IMR-90 (cell line): ENCODE results near the gene PRMT5. TPM values are rescaled to one million over a fixed set of nuclear protein-coding genes. Genes with fewer than 3 reads are reported as not detected.

Source experiments
- ATAC-seq: fragments of 200-7000 bp; cut with Tn5 transposase; 2 replicates; pipeline ENCODE4 v1.9.1; 2020; ENCODE audit warnings: low read depth, mild to moderate bottlenecking, moderate library complexity
- BruUV-seq: library from RNA; stranded (reverse); fragments of 400-500 nt; replicated peaks from 2 replicates; lab custom pipeline; 2021; lab: Mats Ljungman, UMichigan
- CTCF ChIA-PET: fragments of 300-600 bp; formaldehyde crosslinking; extraction: SDS; loops from one replicate; lab custom pipeline; 2021; ENCODE audit warnings: antibody characterized with exemption; lab: Yijun Ruan, JAX
- POLR2A ChIA-PET: fragments of 300-600 bp; sonication (Branson Sonifier 250); formaldehyde crosslinking; loops from one replicate; lab custom pipeline; 2022; ENCODE audit warnings: antibody characterized with exemption; ENCODE audit not compliant: unreplicated experiment; lab: Charles Lee
- DNase-seq: peaks from one replicate; pipeline ENCODE4 v3.0.0; 2013
- H2AFZ ChIP-seq: replicated peaks from 2 replicates; pipeline ENCODE3; 2013; ENCODE audit warnings: low read length, mild to moderate bottlenecking; ENCODE audit not compliant: poor library complexity
- H2AK5ac ChIP-seq: 2 replicates; pipeline ENCODE4 v1.6.1; 2013; ENCODE audit warnings: low read depth, low read length, inconsistent platforms
- H2AK9ac ChIP-seq: replicated peaks from 2 replicates; pipeline ENCODE3; 2013; ENCODE audit warnings: mild to moderate bottlenecking, low read depth, low read length, moderate library complexity; ENCODE audit not compliant: poor library complexity
- H2BK120ac ChIP-seq: 2 replicates; pipeline ENCODE4 v1.6.1; 2013; ENCODE audit warnings: low read depth, low read length, inconsistent platforms
- H2BK15ac ChIP-seq: 3 replicates; pipeline ENCODE4 v1.6.1; 2013; ENCODE audit warnings: low read depth, low read length, inconsistent platforms
- H2BK20ac ChIP-seq: 2 replicates; pipeline ENCODE4 v1.6.1; 2013; ENCODE audit warnings: low read depth, mild to moderate bottlenecking, inconsistent platforms, low read length, moderate library complexity
- H2BK5ac ChIP-seq: 2 replicates; pipeline ENCODE4 v1.6.1; 2013; ENCODE audit warnings: mild to moderate bottlenecking, low read depth, low read length, inconsistent platforms; ENCODE audit not compliant: poor library complexity, severe bottlenecking
- H3K14ac ChIP-seq: replicated peaks from 2 replicates; pipeline ENCODE4 v1.6.1; 2013; ENCODE audit warnings: low read depth, low read length, inconsistent platforms
- H3K18ac ChIP-seq: 2 replicates; pipeline ENCODE4 v1.6.1; 2013; ENCODE audit warnings: low read depth, low read length, control low read depth
- H3K23ac ChIP-seq: 2 replicates; pipeline ENCODE4 v1.6.1; 2013; ENCODE audit warnings: low read depth, low read length, inconsistent platforms
- H3K27ac ChIP-seq: 2 replicates; pipeline ENCODE4 v1.5.1; 2013; ENCODE audit warnings: mild to moderate bottlenecking, control low read depth, low read length; ENCODE audit not compliant: insufficient read depth
- H3K27me3 ChIP-seq: 2 replicates; pipeline ENCODE4 v1.6.1; 2013; ENCODE audit warnings: low read length; ENCODE audit not compliant: control insufficient read depth, insufficient read depth
- H3K36me3 ChIP-seq: 2 replicates; pipeline ENCODE4 v1.6.1; 2013; ENCODE audit warnings: low read length, mixed read lengths; ENCODE audit not compliant: control insufficient read depth, insufficient read depth
- H3K4ac ChIP-seq: 2 replicates; pipeline ENCODE4 v1.6.1; 2013; ENCODE audit warnings: low read depth, low read length, inconsistent platforms
- H3K4me1 ChIP-seq: 2 replicates; pipeline ENCODE4 v1.6.1; 2013; ENCODE audit warnings: low read length, mixed read lengths; ENCODE audit not compliant: control insufficient read depth, insufficient read depth
- H3K4me2 ChIP-seq: 2 replicates; pipeline ENCODE4 v1.6.1; 2013; ENCODE audit warnings: low read depth, mild to moderate bottlenecking, control low read depth, low read length, moderate library complexity
- H3K4me3 ChIP-seq: 2 replicates; pipeline ENCODE4 v1.5.1; 2013; ENCODE audit warnings: low read depth, mild to moderate bottlenecking, control low read depth, low read length, moderate library complexity; ENCODE audit not compliant: insufficient read depth
- H3K56ac ChIP-seq: 2 replicates; pipeline ENCODE4 v1.6.1; 2013; ENCODE audit warnings: low read length, inconsistent platforms; ENCODE audit not compliant: insufficient read depth; ENCODE audit errors: extremely low read depth
- H3K79me1 ChIP-seq, 2 experiments: 2 replicates each; pipeline ENCODE4 v1.6.1; 2013; ENCODE audit warnings: low read length in 2 of 2, inconsistent platforms in 1 of 2, low read depth in 1 of 2
- H3K9ac ChIP-seq: 2 replicates; pipeline ENCODE4 v1.6.1; 2013; ENCODE audit warnings: low read depth, low read length, control low read depth
- H3K9me1 ChIP-seq: 2 replicates; pipeline ENCODE4 v1.6.1; 2013; ENCODE audit warnings: low read length, inconsistent platforms; ENCODE audit not compliant: insufficient read depth
- H3K9me3 ChIP-seq: 2 replicates; pipeline ENCODE4 v1.6.1; 2013; ENCODE audit warnings: low read length; ENCODE audit not compliant: control insufficient read depth, insufficient read depth
- H4K20me1 ChIP-seq: 2 replicates; pipeline ENCODE4 v1.6.1; 2013; ENCODE audit warnings: low read length, inconsistent platforms; ENCODE audit not compliant: insufficient read depth
- H4K5ac ChIP-seq: 2 replicates; pipeline ENCODE4 v1.6.1; 2013; ENCODE audit warnings: mild to moderate bottlenecking, low read depth, low read length, control low read depth
- H4K8ac ChIP-seq, 2 experiments: 2 replicates each; pipeline ENCODE4 v1.6.1; 2013; ENCODE audit warnings: low read depth in 2 of 2, low read length in 2 of 2, control low read depth in 1 of 2, inconsistent platforms in 1 of 2
- H4K91ac ChIP-seq: 2 replicates; pipeline ENCODE4 v1.6.1; 2013; ENCODE audit warnings: low read depth, low read length, inconsistent platforms; ENCODE audit not compliant: insufficient read depth
- BHLHE40 ChIP-seq: fragments of 150-350 bp; IDR thresholded peaks from 2 replicates; pipeline ENCODE4 v1.6.1; 2016; ENCODE audit warnings: mild to moderate bottlenecking, low read depth, low read length
- CEBPB ChIP-seq: IDR thresholded peaks from 2 replicates; pipeline ENCODE4 v1.6.1; 2012; ENCODE audit warnings: low read depth, low read length, improper control_type of control experiment
- CHD1 ChIP-seq: IDR thresholded peaks from 2 replicates; pipeline ENCODE4 v1.6.1; 2012; ENCODE audit warnings: low read depth, low read length, improper control_type of control experiment
- ELK1 ChIP-seq: fragments of 150-350 bp; IDR thresholded peaks from 2 replicates; pipeline ENCODE4 v1.6.1; 2016; ENCODE audit warnings: low read depth, mild to moderate bottlenecking, low read length, moderate library complexity, borderline replicate concordance
- FOS ChIP-seq: fragments of 150-350 bp; IDR thresholded peaks from 2 replicates; pipeline ENCODE4 v1.6.1; 2016; ENCODE audit warnings: low read depth, low read length
- MAFK ChIP-seq: IDR thresholded peaks from 2 replicates; pipeline ENCODE4 v1.6.1; 2012; ENCODE audit warnings: low read depth, low read length, improper control_type of control experiment
- MAZ ChIP-seq: IDR thresholded peaks from 2 replicates; pipeline ENCODE4 v1.6.1; 2012; ENCODE audit warnings: low read depth, mild to moderate bottlenecking, low read length, improper control_type of control experiment, moderate library complexity, borderline replicate concordance
- MXI1 ChIP-seq: IDR thresholded peaks from 2 replicates; pipeline ENCODE4 v1.6.1; 2012; ENCODE audit warnings: low read depth, mild to moderate bottlenecking, low read length, moderate library complexity, borderline replicate concordance
- NFE2L2 ChIP-seq: fragments of 150-350 bp; IDR thresholded peaks from 2 replicates; pipeline ENCODE4 v1.6.1; 2016; ENCODE audit warnings: low read depth, mild to moderate bottlenecking, low read length
- POLR2A ChIP-seq: IDR thresholded peaks from 2 replicates; pipeline ENCODE4 v1.6.1; 2012; ENCODE audit warnings: mild to moderate bottlenecking, low read depth, low read length
- RAD21 ChIP-seq: IDR thresholded peaks from 2 replicates; pipeline ENCODE4 v1.6.1; 2012; ENCODE audit warnings: low read length, improper control_type of control experiment
- RCOR1 ChIP-seq: IDR thresholded peaks from 2 replicates; pipeline ENCODE4 v1.6.1; 2012; ENCODE audit warnings: mild to moderate bottlenecking, low read length, improper control_type of control experiment; ENCODE audit not compliant: insufficient replicate concordance
- RFX5 ChIP-seq: IDR thresholded peaks from 2 replicates; pipeline ENCODE4 v1.8.0; 2012; ENCODE audit warnings: low read depth, mild to moderate bottlenecking, low read length, moderate library complexity
- SMC3 ChIP-seq: fragments of 150-350 bp; IDR thresholded peaks from 2 replicates; pipeline ENCODE4 v1.6.1; 2016; ENCODE audit warnings: low read depth, mild to moderate bottlenecking, antibody characterized with exemption, low read length, moderate library complexity
- WGBS, 2 experiments: methylation state at CpG; one replicate each; pipeline versions ENCODE4 v1.1.5 to v1.1.7; 2013; ENCODE audit warnings: missing lambda C conversion rate in 2 of 2; ENCODE audit not compliant: insufficient read length in 1 of 2; ENCODE audit errors: extremely low coverage in 2 of 2; 5-methylcytosine and 5-hydroxymethylcytosine counted together
- dilution Hi-C: fragments of 300-500 bp; cut with HindIII; formaldehyde crosslinking; loops from one replicate; pipeline ENCODE4 v1.14.3; 2018; ENCODE audit warnings: low sequenced_read_pairs; ENCODE audit not compliant: unreplicated experiment
- in situ Hi-C: fragments of 300-500 bp; cut with MboI; formaldehyde crosslinking; loops from 3 replicates; pipeline ENCODE4 v1.14.3; 2019; ENCODE audit warnings: low sequenced_read_pairs, inconsistent platforms, mixed read lengths
- intact Hi-C: fragments of 100-400 bp; cut with micrococcal nuclease; formaldehyde crosslinking; loops from 2 replicates; pipeline ENCODE4 v1.10.0; 2022
- polyA plus RNA-seq, 3 experiments: library from polyadenylated mRNA; depleted of rRNA; stranded (reverse); fragments of >200 nt; gene quantifications; 2 replicates each; pipeline ENCODE4 v1.2.3, GENCODE V29; 2012; ENCODE audit warnings: low replicate concordance in 1 of 3
- total RNA-seq: library from RNA; depleted of rRNA; stranded (reverse); fragments of >200 nt; gene quantifications from 2 replicates; pipeline ENCODE4 v1.2.3, GENCODE V29; 2012
- TF ChIP-seq, protein P1 (sequence below): conservative IDR thresholded peaks from 2 replicates; pipeline ENCODE4 v1.5.1; 2012; ENCODE audit warnings: mild to moderate bottlenecking, low read depth, low read length, improper control_type of control experiment
- TF ChIP-seq, protein P2 (sequence below): fragments of 150-350 bp; IDR thresholded peaks from 2 replicates; pipeline ENCODE4 v1.6.1; 2017; ENCODE audit warnings: mild to moderate bottlenecking, antibody characterized with exemption, low read length, low read depth

PRMT5 gene
- total and polyA plus RNA-seq, 2 of the 4 experiments (the other 2 are of a cell fraction), result 99.3 to 136 TPM

DNA sequence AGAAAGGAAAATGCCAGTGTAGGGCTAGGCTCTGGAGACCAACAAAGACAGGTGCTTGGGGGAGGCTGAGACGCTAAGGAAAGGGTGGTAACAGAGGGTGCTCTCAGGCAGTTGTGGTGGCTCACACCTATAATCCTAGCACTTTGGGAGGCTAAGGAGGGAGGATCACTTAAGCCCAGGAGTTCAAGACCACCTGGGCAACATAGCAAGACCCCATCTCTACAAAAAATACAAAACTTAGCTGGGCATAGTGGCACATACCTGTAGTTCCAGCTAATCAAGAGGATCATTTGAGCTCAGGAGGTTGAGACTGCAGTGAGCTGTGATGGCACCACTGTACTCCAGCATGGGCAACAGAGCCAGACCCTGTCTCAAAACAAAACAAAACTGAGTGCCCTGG, 33.8 kb downstream of the PRMT5 start:
- dilution Hi-C loops, result no loop called here
- no TSS peak for BruUV-seq
- CTCF ChIA-PET, result interaction anchor here (1.7 kb wide), 1 partner anchor 73 kb away, joined by 4 read pairs; no protein-coding TSS in a partner anchor

More for the DNA sequence above, 33.8 kb downstream of the PRMT5 start:
- H3K9ac ChIP-seq, result no peak overlapping the region
- no peak overlapping the region for H3K27ac ChIP-seq
- H3K4me3 ChIP-seq, result no peak overlapping the region
- no peak overlapping the region for H4K91ac ChIP-seq
- DNase-seq (no peak), ATAC-seq (no peak)
- no peak overlapping the region for H3K18ac ChIP-seq
- H3K36me3 ChIP-seq, result 0 out of 2 replicates have a peak, but pooled peaks cover 1% of the 10 kb centered on the region
- H3K14ac ChIP-seq, result no peak overlapping the region
- POLR2A ChIA-PET, result interaction anchor here (0.6 kb wide), 1 partner anchor 65 kb away, joined by 3 read pairs; no protein-coding TSS in a partner anchor
- H2AK9ac ChIP-seq, result no peak overlapping the region
- no peak overlapping the region for H2BK20ac ChIP-seq
- no peak overlapping the region for H4K8ac ChIP-seq
- H3K79me1 ChIP-seq, result peaks cover 0 to 17% of the 10 kb centered on the region in 2 experiments; a peak in 3 of 4 replicates
- no peak overlapping the region for H2AFZ ChIP-seq
- peaks cover 17% of the 10 kb centered on the region for H3K4me1 ChIP-seq
- intact Hi-C loops (loop anchor here (5.0 to 10.0 kb wide), 3 partner anchors 58 to 511 kb away; partner anchors contain the start of gene MMP14), in situ Hi-C loops (no loop called here)
- no peak overlapping the region for H4K5ac ChIP-seq
- no peak overlapping the region for H2BK120ac ChIP-seq
- H4K20me1 ChIP-seq, result no peaks in the 10 kb centered on the region
- H3K56ac ChIP-seq, result no peak overlapping the region
- no peaks in the 10 kb centered on the region for H3K9me3 ChIP-seq
- WGBS, 2 experiments, result no CpG with 5 or more reads among the region's 1 CpG
- no peaks in the 10 kb centered on the region for H3K27me3 ChIP-seq
- no peak overlapping the region for H3K4me2 ChIP-seq
- H2BK15ac ChIP-seq, result no peak overlapping the region
- H2AK5ac ChIP-seq, result no peak overlapping the region
- TF ChIP-seq MAFK (no peak), BHLHE40 (no peak), FOS (no peak), MAZ (no peak), SMC3 (no peak), CEBPB (no peak), RFX5 (no peak), CHD1 (no peak), RAD21 (no peak), ELK1 (no peak), MXI1 (no peak), POLR2A (no peak), RCOR1 (no peak), NFE2L2 (no peak)
- TF ChIP-seq, protein P1, sequence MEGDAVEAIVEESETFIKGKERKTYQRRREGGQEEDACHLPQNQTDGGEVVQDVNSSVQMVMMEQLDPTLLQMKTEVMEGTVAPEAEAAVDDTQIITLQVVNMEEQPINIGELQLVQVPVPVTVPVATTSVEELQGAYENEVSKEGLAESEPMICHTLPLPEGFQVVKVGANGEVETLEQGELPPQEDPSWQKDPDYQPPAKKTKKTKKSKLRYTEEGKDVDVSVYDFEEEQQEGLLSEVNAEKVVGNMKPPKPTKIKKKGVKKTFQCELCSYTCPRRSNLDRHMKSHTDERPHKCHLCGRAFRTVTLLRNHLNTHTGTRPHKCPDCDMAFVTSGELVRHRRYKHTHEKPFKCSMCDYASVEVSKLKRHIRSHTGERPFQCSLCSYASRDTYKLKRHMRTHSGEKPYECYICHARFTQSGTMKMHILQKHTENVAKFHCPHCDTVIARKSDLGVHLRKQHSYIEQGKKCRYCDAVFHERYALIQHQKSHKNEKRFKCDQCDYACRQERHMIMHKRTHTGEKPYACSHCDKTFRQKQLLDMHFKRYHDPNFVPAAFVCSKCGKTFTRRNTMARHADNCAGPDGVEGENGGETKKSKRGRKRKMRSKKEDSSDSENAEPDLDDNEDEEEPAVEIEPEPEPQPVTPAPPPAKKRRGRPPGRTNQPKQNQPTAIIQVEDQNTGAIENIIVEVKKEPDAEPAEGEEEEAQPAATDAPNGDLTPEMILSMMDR, result no peak
- TF ChIP-seq, protein P2, sequence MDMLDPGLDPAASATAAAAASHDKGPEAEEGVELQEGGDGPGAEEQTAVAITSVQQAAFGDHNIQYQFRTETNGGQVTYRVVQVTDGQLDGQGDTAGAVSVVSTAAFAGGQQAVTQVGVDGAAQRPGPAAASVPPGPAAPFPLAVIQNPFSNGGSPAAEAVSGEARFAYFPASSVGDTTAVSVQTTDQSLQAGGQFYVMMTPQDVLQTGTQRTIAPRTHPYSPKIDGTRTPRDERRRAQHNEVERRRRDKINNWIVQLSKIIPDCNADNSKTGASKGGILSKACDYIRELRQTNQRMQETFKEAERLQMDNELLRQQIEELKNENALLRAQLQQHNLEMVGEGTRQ, result no peak
- peaks cover 20% of the 10 kb centered on the region for H3K9me1 ChIP-seq
- no peak overlapping the region for H2BK5ac ChIP-seq
- no peak overlapping the region for H3K23ac ChIP-seq
- no peak overlapping the region for H3K4ac ChIP-seq
